NCI-H526 treated with DMSO at 0.1 percent for 48 hours (cell line): ENCODE data around the gene ITIH3.

Source experiments
- DNase-seq: peaks from one replicate; lab custom pipeline; 2025; lab: John Stamatoyannopoulos, UW

Gene ITIH3

GRCh38 chr3:52829482-52829881 lies 34.9 kb downstream of the ITIH3 start:
- no peak for DNase-seq

GRCh38 chr3:52829906-52830463 lies 35.4 kb downstream of the ITIH3 start:
- no peak for DNase-seq

GRCh38 chr3:52830535-52831258 lies 36.1 kb downstream of the ITIH3 start, which contains the start of gene ITIH4:
TSS of gene ITIH4 (minus strand) at chr3:52830672. CDS start at chr3:52830642, 30 bp downstream.
- no peak for DNase-seq

GRCh38 chr3:52831500-52832301 lies 37.1 kb downstream of the ITIH3 start:
- no peak for DNase-seq

- no peak for DNase-seq
These were observed 38.6 kb downstream of the ITIH3 start for GRCh38 chr3:52833202-52833601.

- no peak for DNase-seq
These were observed 40.4 kb downstream of the ITIH3 start, which contains the start of gene MUSTN1 for GRCh38 chr3:52834871-52835501. TSS of gene MUSTN1 (minus strand) at chr3:52835019. CDS start at chr3:52834948, 71 bp downstream.

- no peak for DNase-seq
These were observed 41.3 kb downstream of the ITIH3 start for GRCh38 chr3:52835766-52836470.

- DNase-seq, result no peak
These were observed 41.9 kb downstream of the ITIH3 start for GRCh38 chr3:52836471-52836845.

- DNase-seq, result no peak
These were observed 42.4 kb downstream of the ITIH3 start for GRCh38 chr3:52836986-52837385.

- DNase-seq, result no peak
These were observed 44.1 kb downstream of the ITIH3 start for GRCh38 chr3:52838561-52839267.

GRCh38 chr3:52839268-52839575 lies 44.6 kb downstream of the ITIH3 start:
- DNase-seq, result no peak

- DNase-seq, result no peak
These were observed 45.4 kb downstream of the ITIH3 start for GRCh38 chr3:52839892-52840545.

- no peak for DNase-seq
These were observed 46.8 kb downstream of the ITIH3 start for GRCh38 chr3:52841211-52841980.

- DNase-seq, result no peak
These were observed 47.4 kb downstream of the ITIH3 start for GRCh38 chr3:52841981-52842340.

GRCh38 chr3:52842424-52842823 lies 47.8 kb downstream of the ITIH3 start:
- no peak for DNase-seq

GRCh38 chr3:52843108-52843865 lies 48.7 kb downstream of the ITIH3 start:
- DNase-seq, result no peak

GRCh38 chr3:52843881-52844280 lies 49.3 kb downstream of the ITIH3 start:
- DNase-seq, result no peak

- no peak for DNase-seq
These were observed 49.8 kb downstream of the ITIH3 start for GRCh38 chr3:52844290-52844975.

GRCh38 chr3:52845157-52845556 lies 50.6 kb downstream of the ITIH3 start:
- DNase-seq, result no peak
